Upper lobe of left lung (tissue), 4 donors: ENCODE data around the gene SLC9A9.

ENCODE experiments used
- EP300 ChIP-seq, 4 donors: sonication (generic); formaldehyde crosslinking; IDR thresholded peaks; one replicate each; pipeline ENCODE4 v1.5.1; 2017; ENCODE audit warnings: antibody characterized with exemption in 4 of 4, control low read depth in 2 of 4
- POLR2A ChIP-seq, 4 donors: fragments of 450-650 bp; IDR thresholded peaks; one replicate each; pipeline ENCODE4 v1.5.1; 2016 to 2017; ENCODE audit warnings: antibody characterized with exemption in 4 of 4, mild to moderate bottlenecking in 2 of 4
- POLR2AphosphoS5 ChIP-seq, 2 donors: sonication (generic); formaldehyde crosslinking; IDR thresholded peaks; one replicate each; pipeline ENCODE4 v1.5.1; 2017; ENCODE audit warnings: antibody characterized with exemption in 2 of 2
- TF ChIP-seq, protein P1 (sequence below), 6 experiments: fragments of 450-650 bp in 4 of 6; fragments of 200-600 bp in 2 of 6; sonication (generic) in 2 of 6; IDR thresholded peaks; one replicate each; pipeline ENCODE4 v1.5.1; 2016 to 2019; ENCODE audit warnings: antibody characterized with exemption in 6 of 6

GRCh38 chr3:143600756-143601718, 247.2 kb downstream of the SLC9A9 start:
- TF ChIP-seq, protein P1, sequence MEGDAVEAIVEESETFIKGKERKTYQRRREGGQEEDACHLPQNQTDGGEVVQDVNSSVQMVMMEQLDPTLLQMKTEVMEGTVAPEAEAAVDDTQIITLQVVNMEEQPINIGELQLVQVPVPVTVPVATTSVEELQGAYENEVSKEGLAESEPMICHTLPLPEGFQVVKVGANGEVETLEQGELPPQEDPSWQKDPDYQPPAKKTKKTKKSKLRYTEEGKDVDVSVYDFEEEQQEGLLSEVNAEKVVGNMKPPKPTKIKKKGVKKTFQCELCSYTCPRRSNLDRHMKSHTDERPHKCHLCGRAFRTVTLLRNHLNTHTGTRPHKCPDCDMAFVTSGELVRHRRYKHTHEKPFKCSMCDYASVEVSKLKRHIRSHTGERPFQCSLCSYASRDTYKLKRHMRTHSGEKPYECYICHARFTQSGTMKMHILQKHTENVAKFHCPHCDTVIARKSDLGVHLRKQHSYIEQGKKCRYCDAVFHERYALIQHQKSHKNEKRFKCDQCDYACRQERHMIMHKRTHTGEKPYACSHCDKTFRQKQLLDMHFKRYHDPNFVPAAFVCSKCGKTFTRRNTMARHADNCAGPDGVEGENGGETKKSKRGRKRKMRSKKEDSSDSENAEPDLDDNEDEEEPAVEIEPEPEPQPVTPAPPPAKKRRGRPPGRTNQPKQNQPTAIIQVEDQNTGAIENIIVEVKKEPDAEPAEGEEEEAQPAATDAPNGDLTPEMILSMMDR (IDR thresholded peaks at IDR 0.05) = no peak
- no peak for TF ChIP-seq POLR2AphosphoS5 (IDR thresholded peaks at IDR 0.05)
- no peak for TF ChIP-seq POLR2A (IDR thresholded peaks at IDR 0.05)
- no peak for TF ChIP-seq EP300 (IDR thresholded peaks at IDR 0.05)
